BE2C (cell line): Measurements from ENCODE around the gene DISC1.
A peak's percentile ranks its signal among the peaks of the same experiment; 100 is the strongest.

ENCODE experiments used
- DNase-seq: peaks from one replicate; pipeline ENCODE4 v3.0.0-alpha.2; 2020
- H3K27me3 ChIP-seq: fragments of 250-450 bp; sonication (Bioruptor Pico); 2 replicates; pipeline ENCODE4 v1.5.1; 2020; ENCODE audit warnings: mild to moderate bottlenecking
- H3K36me3 ChIP-seq: fragments of 250-450 bp; sonication (Bioruptor Pico); 2 replicates; pipeline ENCODE4 v1.5.1; 2020; ENCODE audit warnings: mild to moderate bottlenecking
- H3K4me1 ChIP-seq: fragments of 250-450 bp; sonication (Bioruptor Pico); 2 replicates; pipeline ENCODE4 v1.5.1; 2020
- H3K4me3 ChIP-seq: 2 replicates; pipeline ENCODE4 v1.5.1; 2011; ENCODE audit warnings: low read depth, low read length
- H3K9me3 ChIP-seq: fragments of 250-450 bp; sonication (Bioruptor Pico); 2 replicates; pipeline ENCODE4 v1.5.1; 2020
- TF ChIP-seq, protein P1 (sequence below): IDR thresholded peaks from 2 replicates; pipeline ENCODE4 v1.5.1; 2012; ENCODE audit warnings: mild to moderate bottlenecking, low read depth, low read length

Gene DISC1

GRCh38 chr1:231611111-231611510, 15.5 kb upstream of the DISC1 start:
- no peak for DNase-seq
- no peaks in the 10 kb centered on the region for H3K9me3 ChIP-seq
- H3K27me3 ChIP-seq = no peaks in the 10 kb centered on the region
- H3K4me1 ChIP-seq = peaks cover 7% of the 10 kb centered on the region; the same call in 1 of the 2 replicates
- no peaks in the 10 kb centered on the region for H3K36me3 ChIP-seq
- TF ChIP-seq, protein P1, sequence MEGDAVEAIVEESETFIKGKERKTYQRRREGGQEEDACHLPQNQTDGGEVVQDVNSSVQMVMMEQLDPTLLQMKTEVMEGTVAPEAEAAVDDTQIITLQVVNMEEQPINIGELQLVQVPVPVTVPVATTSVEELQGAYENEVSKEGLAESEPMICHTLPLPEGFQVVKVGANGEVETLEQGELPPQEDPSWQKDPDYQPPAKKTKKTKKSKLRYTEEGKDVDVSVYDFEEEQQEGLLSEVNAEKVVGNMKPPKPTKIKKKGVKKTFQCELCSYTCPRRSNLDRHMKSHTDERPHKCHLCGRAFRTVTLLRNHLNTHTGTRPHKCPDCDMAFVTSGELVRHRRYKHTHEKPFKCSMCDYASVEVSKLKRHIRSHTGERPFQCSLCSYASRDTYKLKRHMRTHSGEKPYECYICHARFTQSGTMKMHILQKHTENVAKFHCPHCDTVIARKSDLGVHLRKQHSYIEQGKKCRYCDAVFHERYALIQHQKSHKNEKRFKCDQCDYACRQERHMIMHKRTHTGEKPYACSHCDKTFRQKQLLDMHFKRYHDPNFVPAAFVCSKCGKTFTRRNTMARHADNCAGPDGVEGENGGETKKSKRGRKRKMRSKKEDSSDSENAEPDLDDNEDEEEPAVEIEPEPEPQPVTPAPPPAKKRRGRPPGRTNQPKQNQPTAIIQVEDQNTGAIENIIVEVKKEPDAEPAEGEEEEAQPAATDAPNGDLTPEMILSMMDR = no peak
- no peak overlapping the region for H3K4me3 ChIP-seq

- H3K4me3 ChIP-seq = no peak overlapping the region
- TF ChIP-seq, protein P1 = no peak
- peaks cover 7% of the 10 kb centered on the region; the same call in 1 of the 2 replicates for H3K4me1 ChIP-seq
- H3K27me3 ChIP-seq = no peaks in the 10 kb centered on the region
- no peak for DNase-seq
- H3K36me3 ChIP-seq = no peaks in the 10 kb centered on the region
- H3K9me3 ChIP-seq = no peaks in the 10 kb centered on the region
These were observed 14.7 kb upstream of the DISC1 start for GRCh38 chr1:231611851-231612250.

DNA sequence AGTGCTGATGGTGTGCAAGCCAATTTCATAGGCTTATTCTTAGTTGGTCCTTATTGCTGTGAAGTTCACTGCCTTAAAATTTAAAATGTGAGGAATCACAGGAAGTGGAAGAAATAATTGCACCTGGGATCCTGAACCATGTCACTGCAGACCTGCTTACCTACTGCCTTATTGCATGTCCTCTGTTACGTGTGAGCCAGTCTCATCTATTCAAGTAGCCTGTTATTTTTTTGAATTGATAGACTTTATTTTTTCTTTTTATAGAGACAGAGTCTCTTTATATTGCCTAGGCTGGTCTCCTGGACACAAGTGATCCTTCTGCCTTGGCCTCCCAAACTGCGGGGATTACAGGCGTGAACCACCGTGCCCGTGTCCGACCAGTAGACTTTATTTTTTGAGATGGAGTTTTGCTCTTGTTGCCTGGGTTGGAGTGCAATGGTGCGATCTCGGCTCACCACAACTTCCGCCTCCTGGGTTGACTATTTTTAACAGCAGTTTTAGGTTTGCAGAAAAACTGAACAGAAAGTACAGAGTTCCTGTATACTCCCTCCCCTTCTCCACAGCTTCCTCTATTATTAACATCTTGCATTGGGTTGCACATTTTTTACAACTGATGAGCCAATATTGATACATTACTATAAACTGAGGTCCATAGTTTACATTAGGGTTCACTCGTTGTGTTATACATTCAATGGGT, 14.0 kb upstream of the DISC1 start:
- no peaks in the 10 kb centered on the region for H3K9me3 ChIP-seq
- H3K4me3 ChIP-seq = no peak overlapping the region
- no peaks in the 10 kb centered on the region for H3K36me3 ChIP-seq
- peaks cover 7% of the 10 kb centered on the region; the same call in 1 of the 2 replicates for H3K4me1 ChIP-seq
- DNase-seq = no peak
- H3K27me3 ChIP-seq = no peaks in the 10 kb centered on the region
- TF ChIP-seq, protein P1 = no peak

GRCh38 chr1:231613419-231614349, 12.9 kb upstream of the DISC1 start:
- DNase-seq = peak; percentile 50
- Histone ChIP-seq H3K4me1 (peaks cover 7% of the 10 kb centered on the region; the same call in 1 of the 2 replicates), H3K9me3 (no peaks in the 10 kb centered on the region), H3K36me3 (no peaks in the 10 kb centered on the region), H3K27me3 (no peaks in the 10 kb centered on the region), H3K4me3 (no peak overlapping the region)
- TF ChIP-seq, protein P1 = no peak

DNA sequence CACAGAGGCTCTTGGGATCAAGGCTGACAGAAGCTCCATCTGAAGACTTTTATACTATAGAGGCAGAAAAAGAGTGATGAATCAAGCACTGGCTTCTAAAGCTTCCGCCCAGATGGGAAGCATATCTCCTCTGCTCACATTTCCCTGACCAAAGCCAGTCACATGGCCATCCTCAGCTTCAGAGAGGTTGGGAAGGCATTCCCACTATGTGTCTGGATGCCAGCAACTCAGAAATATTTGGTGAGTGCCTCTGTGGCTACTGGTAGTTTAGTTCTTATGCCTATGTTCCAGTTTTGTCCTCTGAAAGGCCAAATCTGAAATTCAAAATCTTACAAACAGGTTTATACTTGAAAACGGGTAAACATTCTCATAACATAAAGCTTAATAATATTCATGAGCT, 9.9 kb upstream of the DISC1 start:
- H3K27me3 ChIP-seq = no peaks in the 10 kb centered on the region
- TF ChIP-seq, protein P1 = no peak

More for the DNA sequence above, 9.9 kb upstream of the DISC1 start:
- peaks cover 7% of the 10 kb centered on the region; the same call in 1 of the 2 replicates for H3K4me1 ChIP-seq
- DNase-seq = no peak
- no peaks in the 10 kb centered on the region for H3K9me3 ChIP-seq
- H3K36me3 ChIP-seq = no peaks in the 10 kb centered on the region
- no peak overlapping the region for H3K4me3 ChIP-seq
